KOPT-K1 (cell line): Measurements from ENCODE around the gene PRR35.
"Not testable (repeated sequence)": the region's sequence is repeated elsewhere in the genome, so short reads cannot be mapped to it uniquely, and the experiment has no call there.

Experiments
- H3K27ac ChIP-seq: fragments of 200-600 bp; sonication (generic); 2 replicates; pipeline ENCODE4 v1.5.1; 2016; ENCODE audit warnings: antibody characterized with exemption, mild to moderate bottlenecking, low read depth, low read length; ENCODE audit not compliant: poor library complexity, severe bottlenecking
- H3K36me3 ChIP-seq: fragments of 200-600 bp; sonication (generic); 2 replicates; pipeline ENCODE4 v1.5.1; 2017; ENCODE audit warnings: antibody characterized with exemption, mild to moderate bottlenecking, low read length, moderate library complexity; ENCODE audit not compliant: insufficient read depth
- H3K9me3 ChIP-seq: fragments of 200-600 bp; sonication (generic); 2 replicates; pipeline ENCODE4 v1.5.1; 2017; ENCODE audit warnings: antibody characterized with exemption, low read length, mild to moderate bottlenecking; ENCODE audit not compliant: insufficient read depth, poor library complexity, severe bottlenecking

Gene PRR35

DNA sequence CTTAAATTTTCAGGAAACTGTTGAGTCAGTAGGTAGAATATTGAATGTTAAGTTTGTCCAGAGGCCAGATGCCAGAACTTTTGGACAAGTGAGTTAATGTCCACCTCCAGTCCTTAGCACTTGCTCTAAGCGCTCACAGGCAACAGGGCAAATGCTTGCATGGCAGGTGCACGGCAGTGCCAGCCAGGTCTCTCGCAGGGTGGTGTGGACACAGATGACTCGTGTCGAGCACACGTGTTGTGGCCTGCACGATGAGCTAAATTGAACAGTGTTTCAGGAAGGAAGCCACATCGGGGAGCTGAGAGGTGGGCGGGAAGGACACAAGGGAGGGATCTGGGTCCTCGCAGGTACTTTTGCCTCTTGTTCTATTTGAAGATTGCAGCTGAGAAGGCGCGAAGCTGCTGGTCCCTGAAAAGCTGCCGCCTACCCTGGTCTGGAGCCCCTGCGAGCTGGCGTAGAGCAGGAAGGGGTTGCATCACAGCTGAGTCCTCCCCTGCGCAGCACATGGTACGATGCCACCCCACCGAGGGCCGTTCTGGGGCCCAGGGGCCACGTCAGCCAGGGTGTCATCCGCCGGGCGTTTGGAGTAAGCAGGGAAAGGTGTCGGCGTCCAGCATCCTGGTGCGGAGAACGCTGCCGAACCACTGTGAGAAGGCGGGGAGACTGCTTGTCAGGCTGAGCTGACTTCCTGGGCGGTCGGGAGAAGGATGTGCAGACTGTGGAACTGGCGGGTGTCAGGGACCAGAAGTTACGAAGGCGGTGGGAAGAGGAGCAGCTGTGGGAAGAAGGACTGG lies 35.9 kb downstream of the PRR35 start:
- Histone ChIP-seq H3K9me3 (no peaks in the 10 kb centered on the region), H3K27ac (no peak overlapping the region), H3K36me3 (no peaks in the 10 kb centered on the region; the same call in 1 of the 2 replicates)

DNA sequence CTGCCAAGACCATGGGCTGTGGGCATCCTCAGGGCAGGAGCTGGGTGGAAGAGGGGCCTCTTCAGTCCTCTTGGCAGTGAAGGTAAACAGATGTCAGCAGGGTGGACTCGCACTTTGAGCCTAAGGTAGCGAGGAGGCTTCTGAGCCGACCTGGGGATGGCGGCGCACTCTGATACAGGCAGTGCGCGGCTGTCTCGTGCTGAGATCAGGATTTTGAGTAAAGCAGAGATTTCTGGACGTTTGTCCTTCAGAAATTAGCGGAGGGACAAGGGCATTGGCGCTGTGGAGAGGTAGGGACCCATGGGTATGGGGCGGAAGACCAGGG lies 36.5 kb downstream of the PRR35 start:
- H3K27ac ChIP-seq = no peak overlapping the region
- no peaks in the 10 kb centered on the region for H3K9me3 ChIP-seq
- no peaks in the 10 kb centered on the region; the same call in 1 of the 2 replicates for H3K36me3 ChIP-seq

DNA sequence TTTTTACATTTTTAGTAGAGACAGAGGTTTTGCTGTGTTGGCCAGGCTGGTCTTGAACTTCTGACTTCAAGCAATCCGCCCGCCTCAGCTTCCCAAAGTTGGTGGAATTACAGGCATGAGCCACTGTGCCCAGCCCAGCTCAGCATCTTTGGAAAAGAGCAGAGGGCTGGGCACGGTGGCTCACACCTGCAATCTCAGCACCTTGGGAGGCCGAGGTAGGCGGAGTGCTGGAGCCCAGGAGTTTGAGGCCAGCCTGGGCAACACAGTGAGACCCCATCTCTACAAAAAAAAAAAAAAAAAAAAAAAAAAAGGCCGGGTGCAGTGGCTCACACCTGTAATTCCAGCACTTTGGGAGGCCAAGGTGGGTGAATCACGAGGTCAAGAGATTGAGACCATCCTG lies 37.5 kb downstream of the PRR35 start:
- H3K36me3 ChIP-seq, H3K9me3 ChIP-seq, H3K27ac ChIP-seq: not testable (repeated sequence)

DNA sequence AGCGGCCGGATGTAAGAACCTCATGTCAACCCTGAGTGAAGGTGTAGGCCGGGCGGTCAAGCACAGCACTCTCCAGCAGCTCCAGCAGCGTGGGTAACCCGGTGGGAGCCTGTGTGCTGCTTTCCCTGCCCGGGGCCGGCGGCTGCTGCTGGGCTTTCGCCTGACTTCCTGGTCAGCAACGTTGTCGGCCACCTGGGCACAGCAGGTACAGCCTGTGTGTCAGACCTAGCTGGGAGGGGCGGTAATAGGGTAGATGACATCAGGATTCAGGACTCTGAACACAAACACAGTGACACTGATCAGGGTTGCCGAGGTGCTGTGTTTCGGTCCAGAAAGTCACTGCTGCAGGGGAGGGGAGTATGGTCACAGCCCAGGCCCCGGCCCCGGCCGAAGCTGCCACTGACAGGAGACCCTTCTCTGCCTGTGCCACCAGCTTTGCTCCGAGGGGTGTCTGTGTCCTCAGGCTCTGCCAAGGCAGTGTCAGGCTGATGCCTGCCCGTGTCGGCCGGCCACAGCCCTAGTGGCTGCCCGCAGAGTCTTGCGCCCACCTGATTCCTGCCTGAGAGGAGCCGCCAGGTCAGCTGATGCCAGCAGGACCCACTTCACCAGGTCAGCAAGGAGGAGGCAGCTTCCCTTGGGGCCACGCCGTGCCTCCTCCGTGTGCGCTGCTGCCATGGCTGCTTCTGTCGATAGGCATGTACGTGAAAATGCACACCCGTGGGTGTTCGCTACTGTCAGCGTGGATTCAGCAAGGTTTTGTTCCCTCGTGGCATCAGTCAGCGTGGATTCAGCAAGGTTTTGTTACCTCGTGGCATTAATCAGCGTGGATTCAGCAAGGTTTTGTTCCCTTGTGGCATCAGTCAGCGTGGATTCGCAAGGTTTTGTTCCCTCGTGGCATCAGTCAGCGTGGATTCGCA lies 38.9 kb downstream of the PRR35 start:
- Histone ChIP-seq H3K27ac (no peak overlapping the region), H3K36me3 (no peaks in the 10 kb centered on the region; the same call in 1 of the 2 replicates), H3K9me3 (no peaks in the 10 kb centered on the region)

DNA sequence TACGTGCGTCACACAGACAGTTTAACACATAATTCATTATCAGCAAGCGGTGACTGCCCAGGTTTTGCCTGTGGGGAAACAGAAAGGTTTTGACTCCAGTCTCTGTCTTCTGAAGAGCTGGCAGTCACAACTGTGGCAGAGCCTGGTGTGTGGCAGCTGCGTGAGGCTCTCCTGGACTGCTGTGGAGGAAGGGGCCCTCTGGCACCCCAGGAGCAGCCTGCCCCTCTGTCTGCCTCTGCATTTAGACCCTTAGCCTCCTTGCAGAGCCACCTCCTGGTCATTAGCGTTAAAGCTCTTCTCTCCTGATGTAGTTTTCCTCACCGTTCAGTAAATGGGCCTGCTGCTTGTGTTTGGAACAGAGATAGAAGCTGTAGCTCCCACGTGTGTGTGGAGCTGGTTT lies 40.6 kb downstream of the PRR35 start:
- H3K36me3 ChIP-seq = no peaks in the 10 kb centered on the region; the same call in 1 of the 2 replicates

DNA sequence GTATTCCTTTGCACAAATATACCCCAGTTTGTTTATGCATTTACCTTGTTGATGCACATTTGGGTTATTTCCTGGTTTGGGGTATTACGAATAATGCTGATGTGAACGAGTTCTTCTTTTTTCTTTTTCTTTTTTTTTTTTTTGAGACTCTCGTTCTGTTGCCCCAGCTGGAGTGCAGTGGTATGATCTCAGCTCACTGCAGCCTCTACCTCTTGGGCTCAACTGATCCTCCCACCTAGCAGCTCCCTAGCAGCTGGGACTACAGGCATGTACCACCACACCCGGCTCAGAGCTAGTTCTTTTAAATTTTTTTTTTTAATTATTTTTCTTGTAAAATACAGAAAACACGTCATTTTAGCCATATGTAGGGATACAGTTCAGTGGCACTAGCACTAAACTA lies 43.7 kb downstream of the PRR35 start:
- peaks cover 11% of the 10 kb centered on the region for H3K9me3 ChIP-seq
- no peak overlapping the region for H3K27ac ChIP-seq
- no peaks in the 10 kb centered on the region; the same call in 1 of the 2 replicates for H3K36me3 ChIP-seq

More for the DNA sequence above, 40.6 kb downstream of the PRR35 start:
- Histone ChIP-seq H3K27ac (no peak overlapping the region), H3K9me3 (peaks cover 11% of the 10 kb centered on the region)

DNA sequence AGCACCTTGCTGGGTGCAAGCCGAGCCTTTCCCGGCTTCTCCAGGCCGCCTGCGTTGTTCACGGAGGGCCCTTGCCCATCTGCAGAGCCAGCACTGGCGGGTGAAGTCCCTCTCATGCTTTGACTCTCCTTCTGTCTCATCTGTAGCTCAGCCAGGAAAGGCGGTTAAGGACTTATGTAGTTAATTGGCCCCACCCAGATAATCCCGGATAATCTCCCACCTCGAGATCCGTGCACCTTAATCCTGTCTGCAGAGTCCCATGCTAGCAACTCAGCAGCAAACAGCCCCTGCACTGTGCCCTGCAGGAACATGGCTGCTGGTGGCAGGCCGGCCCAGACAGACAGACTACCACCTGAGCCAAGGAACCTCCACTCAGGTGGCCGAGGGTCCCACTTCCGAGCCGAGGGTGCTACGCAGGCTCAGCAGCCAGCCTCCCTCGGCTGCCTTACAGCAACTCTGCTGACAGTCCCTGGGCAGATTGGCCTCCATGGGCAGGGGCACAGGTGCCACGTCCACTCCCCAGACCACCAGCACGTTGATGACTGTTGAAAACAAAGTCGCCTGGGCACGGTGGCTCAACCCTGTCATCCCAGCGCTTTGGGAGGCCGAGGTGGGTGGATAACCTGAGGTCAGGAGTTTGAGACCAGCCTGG lies 46.6 kb downstream of the PRR35 start:
- Histone ChIP-seq H3K27ac (no peak overlapping the region), H3K36me3 (no peaks in the 10 kb centered on the region), H3K9me3 (peaks cover 11% of the 10 kb centered on the region)

DNA sequence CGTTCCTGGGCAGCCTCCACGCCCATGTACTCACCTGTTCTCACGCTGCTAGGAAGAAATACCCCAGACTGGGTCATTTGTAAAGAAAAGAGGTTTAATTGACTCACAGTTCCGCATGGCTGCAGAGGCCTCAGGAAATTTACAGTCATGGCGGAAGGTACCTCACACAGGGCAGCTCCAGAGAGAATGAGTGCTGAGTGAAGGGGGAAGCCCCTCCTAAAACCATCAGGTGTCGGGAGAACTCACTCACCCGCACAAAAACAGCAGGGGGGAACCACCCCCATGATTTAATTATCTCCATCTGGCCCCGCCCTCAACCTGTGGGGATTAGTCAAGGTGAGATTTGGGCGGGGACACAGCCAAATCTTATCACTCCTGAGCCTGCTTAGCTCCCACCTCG lies 47.8 kb downstream of the PRR35 start:
- peaks cover 11% of the 10 kb centered on the region for H3K9me3 ChIP-seq
- H3K27ac ChIP-seq = no peak overlapping the region
- H3K36me3 ChIP-seq = no peaks in the 10 kb centered on the region

DNA sequence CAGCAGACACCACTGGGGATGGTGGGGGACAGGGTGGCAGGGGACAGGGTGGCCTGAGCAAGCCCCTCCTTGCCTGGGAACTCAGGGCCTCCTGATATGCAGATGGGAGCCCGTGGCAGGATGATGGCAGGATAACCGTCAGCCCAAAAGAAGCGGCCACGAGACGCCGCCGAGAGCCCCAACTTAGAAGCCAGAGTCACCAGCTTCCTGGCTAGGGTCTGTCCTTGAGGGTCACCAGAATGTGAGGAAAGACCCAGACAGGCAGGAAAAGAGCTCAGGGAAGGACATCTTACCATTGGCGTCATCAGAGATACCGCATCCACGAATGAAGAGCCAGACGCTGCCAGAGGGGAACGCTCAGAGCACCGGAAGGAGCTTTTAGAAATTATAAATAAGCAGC lies 49.1 kb downstream of the PRR35 start:
- Histone ChIP-seq H3K36me3 (no peaks in the 10 kb centered on the region), H3K9me3 (peaks cover 11% of the 10 kb centered on the region), H3K27ac (no peak overlapping the region)

DNA sequence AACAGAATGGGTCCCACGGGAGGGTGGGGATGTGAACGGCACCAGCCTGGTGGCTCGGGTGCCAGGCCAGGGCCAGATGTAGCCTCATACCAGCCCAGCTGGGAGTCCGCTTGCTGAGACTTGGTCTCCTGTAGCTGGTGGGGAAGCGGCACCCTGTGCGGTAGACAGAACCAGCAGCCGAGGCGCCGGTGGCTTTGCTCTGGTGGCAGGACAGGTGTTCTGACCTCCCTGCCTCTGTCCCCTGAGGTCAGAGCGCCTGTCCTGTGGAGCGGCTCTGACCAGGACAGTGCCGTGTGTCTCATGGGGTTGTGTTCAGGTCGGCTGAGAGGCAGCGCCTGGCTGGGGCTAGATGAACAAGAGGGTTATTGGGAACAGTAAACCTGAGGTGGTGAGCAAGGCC lies 49.8 kb downstream of the PRR35 start:
- peaks cover 7% of the 10 kb centered on the region for H3K9me3 ChIP-seq
- H3K36me3 ChIP-seq = no peaks in the 10 kb centered on the region
- no peak overlapping the region for H3K27ac ChIP-seq

DNA sequence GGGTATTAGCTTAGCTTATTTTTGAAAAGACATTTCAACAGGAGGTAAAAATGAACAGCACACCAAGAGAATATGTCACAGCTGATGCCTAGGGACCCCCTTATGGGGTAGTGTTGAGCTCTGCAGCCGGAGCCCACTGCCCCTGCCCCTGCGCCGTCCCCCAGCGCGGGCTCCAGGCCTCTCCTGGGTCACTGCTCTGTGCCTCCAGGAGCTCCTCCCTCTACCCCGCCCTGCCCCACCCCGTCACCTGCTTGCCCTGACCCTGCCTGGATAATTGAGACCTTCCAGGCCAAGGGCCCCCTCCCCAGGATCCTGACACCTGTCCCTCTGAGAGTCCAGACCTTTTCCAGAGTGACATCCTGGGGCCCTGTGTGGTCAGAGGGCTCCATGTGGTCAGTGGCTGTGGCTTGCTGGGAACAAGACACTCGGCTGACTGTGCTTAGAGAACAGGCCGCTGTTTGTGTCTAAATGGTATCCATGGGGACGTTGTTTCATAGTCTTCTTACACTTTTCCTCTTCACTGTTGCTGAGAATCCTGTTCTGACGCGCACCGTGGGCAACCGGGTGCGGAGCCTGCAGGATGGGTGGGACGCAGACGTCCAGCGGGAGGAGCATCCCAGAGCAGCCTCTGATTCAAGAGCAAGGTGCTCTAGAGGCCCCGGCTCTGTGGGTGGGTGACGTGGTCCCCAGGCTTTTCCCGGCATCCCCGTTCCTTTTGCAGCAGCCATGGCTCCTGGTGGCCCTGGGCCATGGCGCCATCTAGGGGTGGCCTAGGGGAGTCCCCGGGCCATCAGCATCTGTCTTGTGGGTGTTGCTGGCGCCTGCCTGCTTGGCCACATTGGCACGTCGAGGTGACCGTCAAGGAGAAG lies 50.6 kb downstream of the PRR35 start:
- H3K27ac ChIP-seq = no peak overlapping the region
- H3K9me3 ChIP-seq = no peaks in the 10 kb centered on the region
- no peaks in the 10 kb centered on the region for H3K36me3 ChIP-seq

DNA sequence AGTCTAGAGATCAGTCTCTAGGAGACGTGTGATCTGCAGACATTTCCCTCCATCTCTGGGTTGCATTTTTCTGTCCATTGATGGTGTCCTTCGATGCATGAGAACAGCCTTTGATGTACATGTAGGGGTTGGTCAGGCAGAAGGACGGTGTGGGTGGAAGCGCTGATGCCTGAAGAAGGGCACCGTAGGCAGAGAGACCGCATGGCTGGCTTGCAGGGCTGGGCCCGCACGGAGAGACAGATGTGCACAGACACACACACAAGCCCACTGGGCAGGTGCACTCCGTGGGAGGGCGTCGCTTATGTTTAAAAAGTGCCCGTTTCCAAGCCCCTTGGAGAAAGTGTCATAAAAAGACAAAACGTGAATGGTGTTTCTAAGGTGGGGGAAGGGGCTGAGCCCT lies 54.9 kb downstream of the PRR35 start:
- Histone ChIP-seq H3K9me3 (no peaks in the 10 kb centered on the region), H3K27ac (no peak overlapping the region), H3K36me3 (no peaks in the 10 kb centered on the region)
